HUES48 (cell line): ENCODE data around the gene OR6C4.
"Not testable (repeated sequence)": the region's sequence is repeated elsewhere in the genome, so short reads cannot be mapped to it uniquely, and the experiment has no call there.

Experiments used
- H3K27ac ChIP-seq: one replicate; pipeline ENCODE4 v1.7.0; 2013; ENCODE audit warnings: low read depth, low read length, inconsistent platforms
- H3K27me3 ChIP-seq: 2 replicates; pipeline ENCODE4 v1.6.1; 2013; ENCODE audit warnings: mild to moderate bottlenecking, low read length; ENCODE audit not compliant: control insufficient read depth, insufficient read depth
- H3K36me3 ChIP-seq: 2 replicates; pipeline ENCODE4 v1.6.1; 2013; ENCODE audit warnings: low read length; ENCODE audit not compliant: control insufficient read depth, insufficient read depth
- H3K4me1 ChIP-seq: 2 replicates; pipeline ENCODE4 v1.6.1; 2013; ENCODE audit warnings: mild to moderate bottlenecking, low read length; ENCODE audit not compliant: control insufficient read depth, insufficient read depth
- H3K4me3 ChIP-seq: 2 replicates; pipeline ENCODE4 v1.5.1; 2013; ENCODE audit warnings: mild to moderate bottlenecking, low read depth, low read length
- H3K9ac ChIP-seq: 2 replicates; pipeline ENCODE4 v1.6.1; 2013; ENCODE audit warnings: mild to moderate bottlenecking, low read depth, low read length, moderate library complexity
- H3K9me3 ChIP-seq: 2 replicates; pipeline ENCODE4 v1.6.1; 2013; ENCODE audit warnings: low read length; ENCODE audit not compliant: control insufficient read depth, insufficient read depth

OR6C4 gene

GRCh38 chr12:55549302-55549701, at the start of gene OR6C4:
Gene OR6C4, plus strand, starts transcription at chr12:55549602. Its CDS starts 1,625 bp downstream, at chr12:55551227.
- no peaks in the 10 kb centered on the region for H3K4me1 ChIP-seq
- H3K4me3 ChIP-seq = no peak within 1 kb of the TSS
- H3K9ac ChIP-seq = no peak within 1 kb of the TSS
- H3K27me3 ChIP-seq = no peaks in the 10 kb centered on the region
- no peak within 1 kb of the TSS for H3K27ac ChIP-seq
- peaks cover 9% of the 10 kb centered on the region; the same call in 1 of the 2 replicates for H3K9me3 ChIP-seq
- H3K36me3 ChIP-seq = no peaks in the 10 kb centered on the region

GRCh38 chr12:55499810-55500252, 49.6 kb upstream of the OR6C4 start:
- Histone ChIP-seq H3K4me1 (no peaks in the 10 kb centered on the region), H3K9me3 (no peaks in the 10 kb centered on the region), H3K4me3 (no peak overlapping the region), H3K36me3 (no peaks in the 10 kb centered on the region), H3K27me3 (no peaks in the 10 kb centered on the region), H3K9ac (no peak overlapping the region), H3K27ac (no peak overlapping the region)

- Histone ChIP-seq H3K4me1 (no peaks in the 10 kb centered on the region), H3K27me3 (no peaks in the 10 kb centered on the region), H3K27ac (no peak overlapping the region), H3K9me3 (no peaks in the 10 kb centered on the region), H3K36me3 (no peaks in the 10 kb centered on the region), H3K9ac (no peak overlapping the region), H3K4me3 (no peak overlapping the region)
Observed at GRCh38 chr12:55501601-55502000, 47.8 kb upstream of the OR6C4 start.

GRCh38 chr12:55515696-55516095, 33.7 kb upstream of the OR6C4 start:
- peaks cover 4% of the 10 kb centered on the region for H3K9me3 ChIP-seq
- no peaks in the 10 kb centered on the region for H3K4me1 ChIP-seq

GRCh38 chr12:55516391-55516790, 33.0 kb upstream of the OR6C4 start:
- H3K9me3 ChIP-seq = peaks cover 4% of the 10 kb centered on the region
- no peaks in the 10 kb centered on the region for H3K4me1 ChIP-seq
- no peaks in the 10 kb centered on the region for H3K36me3 ChIP-seq
- no peak overlapping the region for H3K9ac ChIP-seq
- no peak overlapping the region for H3K4me3 ChIP-seq
- H3K27ac ChIP-seq = no peak overlapping the region
- no peaks in the 10 kb centered on the region for H3K27me3 ChIP-seq

More at GRCh38 chr12:55515696-55516095, 33.7 kb upstream of the OR6C4 start:
- no peak overlapping the region for H3K4me3 ChIP-seq
- H3K9ac ChIP-seq = no peak overlapping the region
- no peaks in the 10 kb centered on the region for H3K36me3 ChIP-seq
- H3K27ac ChIP-seq = no peak overlapping the region
- no peaks in the 10 kb centered on the region for H3K27me3 ChIP-seq

- not testable (repeated sequence) for H3K36me3 ChIP-seq, H3K4me3 ChIP-seq, H3K4me1 ChIP-seq, H3K27me3 ChIP-seq, H3K27ac ChIP-seq, H3K9ac ChIP-seq, H3K9me3 ChIP-seq
Observed at GRCh38 chr12:55548235-55548634, 1.2 kb upstream of the OR6C4 start.

- Histone ChIP-seq H3K4me3 (no peak overlapping the region), H3K36me3 (no peaks in the 10 kb centered on the region), H3K9me3 (peaks cover 9% of the 10 kb centered on the region; the same call in 1 of the 2 replicates), H3K27ac (no peak overlapping the region), H3K27me3 (no peaks in the 10 kb centered on the region), H3K4me1 (no peaks in the 10 kb centered on the region), H3K9ac (no peak overlapping the region)
Observed at GRCh38 chr12:55548756-55549155, 646 bp upstream of the OR6C4 start.

- no peaks in the 10 kb centered on the region for H3K27me3 ChIP-seq
- no peaks in the 10 kb centered on the region for H3K36me3 ChIP-seq
- peaks cover 19% of the 10 kb centered on the region for H3K9me3 ChIP-seq
- H3K4me1 ChIP-seq = no peaks in the 10 kb centered on the region
- no peak overlapping the region for H3K9ac ChIP-seq
- no peak overlapping the region for H3K4me3 ChIP-seq
- H3K27ac ChIP-seq = no peak overlapping the region
Observed at GRCh38 chr12:55554296-55554695, 4.9 kb downstream of the OR6C4 start.

- not testable (repeated sequence) for H3K9ac ChIP-seq, H3K4me1 ChIP-seq, H3K27me3 ChIP-seq, H3K4me3 ChIP-seq, H3K36me3 ChIP-seq, H3K27ac ChIP-seq
- H3K9me3 ChIP-seq = peaks cover 44% of the 10 kb centered on the region
Observed at GRCh38 chr12:55570060-55570459, 20.7 kb downstream of the OR6C4 start.

- H3K36me3 ChIP-seq, H3K27me3 ChIP-seq, H3K9ac ChIP-seq, H3K27ac ChIP-seq, H3K4me3 ChIP-seq, H3K4me1 ChIP-seq: not testable (repeated sequence)
- H3K9me3 ChIP-seq = peaks cover 44% of the 10 kb centered on the region
Observed at GRCh38 chr12:55570689-55571088, 21.3 kb downstream of the OR6C4 start.

GRCh38 chr12:55572168-55572567, 22.8 kb downstream of the OR6C4 start, which contains the start of gene OR2AP1:
Gene OR2AP1, plus strand, starts transcription at chr12:55572468. Its CDS starts 1,947 bp downstream, at chr12:55574415.
- Histone ChIP-seq H3K27me3 (no peaks in the 10 kb centered on the region), H3K9me3 (peaks cover 44% of the 10 kb centered on the region), H3K9ac (no peak within 1 kb of the TSS), H3K27ac (no peak within 1 kb of the TSS), H3K4me1 (no peaks in the 10 kb centered on the region), H3K4me3 (no peak within 1 kb of the TSS), H3K36me3 (no peaks in the 10 kb centered on the region)

- Histone ChIP-seq H3K27me3 (no peaks in the 10 kb centered on the region), H3K9ac (no peak overlapping the region), H3K36me3 (no peaks in the 10 kb centered on the region), H3K27ac (no peak overlapping the region), H3K4me3 (no peak overlapping the region), H3K9me3 (no peaks in the 10 kb centered on the region; the same call in 1 of the 2 replicates), H3K4me1 (no peaks in the 10 kb centered on the region)
Observed at GRCh38 chr12:55582066-55582465, 32.7 kb downstream of the OR6C4 start.
